ENCODE results near the gene ANKH.

Gene ANKH

DNA sequence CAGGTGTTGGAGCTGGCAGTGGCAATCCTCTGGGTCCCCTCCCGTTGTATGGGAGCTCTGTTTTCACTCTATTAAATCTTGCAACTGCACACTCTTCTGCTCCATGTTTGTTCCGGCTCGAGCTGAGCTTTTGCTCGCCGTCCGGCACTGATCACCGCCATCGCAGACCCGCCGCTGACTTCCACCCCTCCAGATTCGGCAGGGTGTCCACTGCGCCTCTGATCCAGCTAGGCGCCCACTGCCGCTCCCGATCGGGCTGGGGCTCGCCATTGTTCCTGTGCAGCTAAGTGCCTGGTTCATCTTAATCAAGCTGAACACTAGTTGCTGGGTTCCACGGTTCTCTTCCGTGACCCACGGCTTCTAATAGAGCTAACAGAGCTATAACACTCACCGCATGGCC is 23.2 kb downstream of the ANKH start:
- Histone ChIP-seq H3K9me3 (ENCODE audit: insufficient read depth, low read length, severe bottlenecking) (no peaks in the 10 kb centered on the region), H2AFZ (ENCODE audit: low read depth, low read length) (no peak overlapping the region), H4K20me1 (ENCODE audit: insufficient read depth, low read length) (peaks cover 34% of the 10 kb centered on the region), H3K4me2 (ENCODE audit: insufficient read depth, low read length) (no peak overlapping the region), H3K27me3 (ENCODE audit: insufficient read depth, low read length, poor library complexity) (no peaks in the 10 kb centered on the region), H3K4me3 (ENCODE audit: low read depth in 1 of 2, low read length in 2 of 2) (no peak overlapping the region), H3K4me1 (ENCODE audit: insufficient read depth, low read length) (no peaks in the 10 kb centered on the region), H3K27ac (ENCODE audit: low read length) (no peak overlapping the region), H3K9ac (ENCODE audit: low read depth, low read length) (no peak overlapping the region), H3K79me2 (ENCODE audit: insufficient read depth, low read length) (peaks cover 51% of the 10 kb centered on the region), H3K36me3 (ENCODE audit: insufficient read depth, low read length) (peaks cover 30% of the 10 kb centered on the region; the same call in 1 of the 2 replicates)
- no peak for TF ChIP-seq EZH2 (IDR thresholded peaks at IDR 0.05; ENCODE audit: borderline replicate concordance, low read depth, low read length, severe bottlenecking)
- TF ChIP-seq, protein P1, sequence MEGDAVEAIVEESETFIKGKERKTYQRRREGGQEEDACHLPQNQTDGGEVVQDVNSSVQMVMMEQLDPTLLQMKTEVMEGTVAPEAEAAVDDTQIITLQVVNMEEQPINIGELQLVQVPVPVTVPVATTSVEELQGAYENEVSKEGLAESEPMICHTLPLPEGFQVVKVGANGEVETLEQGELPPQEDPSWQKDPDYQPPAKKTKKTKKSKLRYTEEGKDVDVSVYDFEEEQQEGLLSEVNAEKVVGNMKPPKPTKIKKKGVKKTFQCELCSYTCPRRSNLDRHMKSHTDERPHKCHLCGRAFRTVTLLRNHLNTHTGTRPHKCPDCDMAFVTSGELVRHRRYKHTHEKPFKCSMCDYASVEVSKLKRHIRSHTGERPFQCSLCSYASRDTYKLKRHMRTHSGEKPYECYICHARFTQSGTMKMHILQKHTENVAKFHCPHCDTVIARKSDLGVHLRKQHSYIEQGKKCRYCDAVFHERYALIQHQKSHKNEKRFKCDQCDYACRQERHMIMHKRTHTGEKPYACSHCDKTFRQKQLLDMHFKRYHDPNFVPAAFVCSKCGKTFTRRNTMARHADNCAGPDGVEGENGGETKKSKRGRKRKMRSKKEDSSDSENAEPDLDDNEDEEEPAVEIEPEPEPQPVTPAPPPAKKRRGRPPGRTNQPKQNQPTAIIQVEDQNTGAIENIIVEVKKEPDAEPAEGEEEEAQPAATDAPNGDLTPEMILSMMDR (IDR thresholded peaks at IDR 0.05; ENCODE audit: borderline replicate concordance, extremely low read depth, low read length, poor library complexity, severe bottlenecking): no peak
- no peak for ATAC-seq (ENCODE audit: insufficient read depth, low read depth)
- no peak for DNase-seq

DNA sequence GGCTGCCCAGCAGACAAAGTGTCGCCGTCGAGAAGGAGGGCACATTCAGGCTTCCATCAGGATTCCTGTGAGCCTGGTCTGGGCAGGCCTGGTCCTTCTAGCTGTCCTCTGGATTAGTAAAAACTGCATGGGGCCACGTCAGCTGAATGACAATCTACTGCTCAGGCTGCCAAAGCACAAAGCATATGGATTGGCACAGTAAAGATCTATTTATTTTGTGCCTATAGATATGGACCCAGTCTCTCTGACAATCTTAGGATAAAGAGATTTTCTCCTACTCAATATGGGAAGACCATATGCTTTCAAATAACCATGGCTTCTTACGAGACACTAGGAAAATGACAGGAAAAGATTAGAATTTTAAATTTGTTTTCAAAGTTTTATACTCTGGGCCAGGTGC is 24.1 kb downstream of the ANKH start:
- Histone ChIP-seq H3K79me2 (ENCODE audit: insufficient read depth, low read length) (peaks cover 44% of the 10 kb centered on the region), H4K20me1 (ENCODE audit: insufficient read depth, low read length) (peaks cover 29% of the 10 kb centered on the region), H3K27me3 (ENCODE audit: insufficient read depth, low read length, poor library complexity) (no peaks in the 10 kb centered on the region), H3K4me1 (ENCODE audit: insufficient read depth, low read length) (no peaks in the 10 kb centered on the region), H3K4me2 (ENCODE audit: insufficient read depth, low read length) (no peak overlapping the region), H3K9me3 (ENCODE audit: insufficient read depth, low read length, severe bottlenecking) (no peaks in the 10 kb centered on the region), H3K9ac (ENCODE audit: low read depth, low read length) (no peak overlapping the region), H2AFZ (ENCODE audit: low read depth, low read length) (no peak overlapping the region), H3K27ac (ENCODE audit: low read length) (no peak overlapping the region; the same call in 1 of the 2 replicates), H3K36me3 (ENCODE audit: insufficient read depth, low read length) (peaks cover 30% of the 10 kb centered on the region; the same call in 1 of the 2 replicates), H3K4me3 (ENCODE audit: low read depth in 1 of 2, low read length in 2 of 2) (no peak overlapping the region)
- TF ChIP-seq, protein P1 (IDR thresholded peaks at IDR 0.05; ENCODE audit: borderline replicate concordance, extremely low read depth, low read length, poor library complexity, severe bottlenecking): no peak
- no peak for TF ChIP-seq EZH2 (IDR thresholded peaks at IDR 0.05; ENCODE audit: borderline replicate concordance, low read depth, low read length, severe bottlenecking)
- DNase-seq (no peak), ATAC-seq (ENCODE audit: insufficient read depth, low read depth) (no peak)

DNA sequence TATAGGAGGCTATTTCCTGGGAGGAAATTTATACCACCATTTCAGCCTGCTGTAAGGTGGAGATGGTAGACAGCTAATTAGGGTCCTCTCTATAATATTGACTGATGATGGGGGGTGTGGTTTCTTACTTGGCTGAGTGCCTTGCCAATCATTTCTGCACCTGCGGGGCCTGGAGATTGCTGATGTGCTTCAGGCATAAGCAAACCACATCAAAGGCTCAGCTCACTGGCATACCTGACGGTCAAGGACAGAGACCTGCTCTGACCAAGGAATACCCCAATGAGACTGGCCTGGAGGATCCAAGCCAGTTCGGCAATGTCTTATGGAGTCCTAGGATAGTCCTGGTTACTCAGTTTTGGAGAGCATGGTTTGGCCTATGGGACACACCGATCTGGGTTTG is 29.5 kb downstream of the ANKH start:
- TF ChIP-seq, protein P1 (IDR thresholded peaks at IDR 0.05; ENCODE audit: borderline replicate concordance, extremely low read depth, low read length, poor library complexity, severe bottlenecking): no peak
- no peak for TF ChIP-seq EZH2 (IDR thresholded peaks at IDR 0.05; ENCODE audit: borderline replicate concordance, low read depth, low read length, severe bottlenecking)
- H3K36me3 ChIP-seq (ENCODE audit: insufficient read depth, low read length): peaks cover 12% of the 10 kb centered on the region; the same call in 1 of the 2 replicates
- no peak overlapping the region for H3K4me3 ChIP-seq (ENCODE audit: low read depth in 1 of 2, low read length in 2 of 2)
- DNase-seq (no peak), ATAC-seq (ENCODE audit: insufficient read depth, low read depth) (no peak; the same call in 2 of the 3 replicates)
- H3K79me2 ChIP-seq (ENCODE audit: insufficient read depth, low read length): peaks cover 31% of the 10 kb centered on the region
- H3K9ac ChIP-seq (ENCODE audit: low read depth, low read length): no peak overlapping the region
- H2AFZ ChIP-seq (ENCODE audit: low read depth, low read length): no peak overlapping the region
- no peaks in the 10 kb centered on the region for H3K4me1 ChIP-seq (ENCODE audit: insufficient read depth, low read length)
- no peaks in the 10 kb centered on the region for H3K9me3 ChIP-seq (ENCODE audit: insufficient read depth, low read length, severe bottlenecking)
- H3K27me3 ChIP-seq (ENCODE audit: insufficient read depth, low read length, poor library complexity): no peaks in the 10 kb centered on the region
- peaks cover 10% of the 10 kb centered on the region for H4K20me1 ChIP-seq (ENCODE audit: insufficient read depth, low read length)
- no peak overlapping the region for H3K4me2 ChIP-seq (ENCODE audit: insufficient read depth, low read length)
- no peak overlapping the region for H3K27ac ChIP-seq (ENCODE audit: low read length)

DNA sequence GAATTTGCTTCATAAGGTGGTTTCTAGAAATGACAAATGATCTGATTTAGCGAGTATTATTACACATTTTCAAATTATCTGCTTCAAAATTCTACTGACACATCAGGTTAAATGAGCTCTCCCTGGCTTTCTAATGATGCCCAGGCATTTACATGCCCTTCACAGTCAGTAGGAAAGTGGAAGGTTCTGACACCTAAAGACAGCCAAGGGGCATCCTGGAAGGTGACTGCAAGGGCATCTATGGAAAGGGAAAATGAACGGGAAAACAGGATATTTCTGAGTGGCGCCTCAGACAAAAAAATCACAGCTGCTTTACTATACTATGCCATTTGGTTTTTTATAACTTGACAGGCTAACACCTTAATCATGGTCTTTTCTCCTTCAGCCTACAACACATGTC is 31.0 kb downstream of the ANKH start:
- H3K9ac ChIP-seq (ENCODE audit: low read depth, low read length): no peak overlapping the region
- H3K4me2 ChIP-seq (ENCODE audit: insufficient read depth, low read length): no peak overlapping the region
- H3K36me3 ChIP-seq (ENCODE audit: insufficient read depth, low read length): peaks cover 12% of the 10 kb centered on the region; the same call in 1 of the 2 replicates
- no peaks in the 10 kb centered on the region for H3K27me3 ChIP-seq (ENCODE audit: insufficient read depth, low read length, poor library complexity)
- no peaks in the 10 kb centered on the region for H3K4me1 ChIP-seq (ENCODE audit: insufficient read depth, low read length)
- H3K79me2 ChIP-seq (ENCODE audit: insufficient read depth, low read length): peaks cover 24% of the 10 kb centered on the region
- no peak overlapping the region for H2AFZ ChIP-seq (ENCODE audit: low read depth, low read length)
- no peak overlapping the region for H3K27ac ChIP-seq (ENCODE audit: low read length)
- peaks cover 10% of the 10 kb centered on the region for H4K20me1 ChIP-seq (ENCODE audit: insufficient read depth, low read length)
- TF ChIP-seq EZH2 (IDR thresholded peaks at IDR 0.05; ENCODE audit: borderline replicate concordance, low read depth, low read length, severe bottlenecking): no peak
- TF ChIP-seq, protein P1 (IDR thresholded peaks at IDR 0.05; ENCODE audit: borderline replicate concordance, extremely low read depth, low read length, poor library complexity, severe bottlenecking): no peak
- no peaks in the 10 kb centered on the region for H3K9me3 ChIP-seq (ENCODE audit: insufficient read depth, low read length, severe bottlenecking)
- no peak for DNase-seq
- no peak for ATAC-seq (ENCODE audit: insufficient read depth, low read depth)
- no peak overlapping the region for H3K4me3 ChIP-seq (ENCODE audit: low read depth in 1 of 2, low read length in 2 of 2)

Measured in DND-41 (cell line).